Measurements from ENCODE around the gene FSIP1. TPM values are rescaled to one million over a fixed set of nuclear protein-coding genes. Genes with fewer than 3 reads are reported as not detected.

Gene FSIP1
- total RNA-seq, 2 donors from 2014 or later = 0.67 to 1.7 TPM

- Mint-ChIP-seq H3K36me3 (ENCODE audit: low read depth) (peaks cover 6% of the 10 kb centered on the region), H3K27ac (peak overlapping the region; percentile 78), H3K4me3 (peak overlapping the region; percentile 91), H3K27me3 (peaks cover 19% of the 10 kb centered on the region), H3K4me1 (peaks cover 26% of the 10 kb centered on the region)
- DNase-seq (no peak), ATAC-seq (no peak)
- H3K9me3 ChIP-seq (ENCODE audit: control insufficient read depth, low read length, poor library complexity, severe bottlenecking) = no peaks in the 10 kb centered on the region
Measured at GRCh38 chr15:39582286-39582976, 200.2 kb downstream of the FSIP1 start.

GRCh38 chr15:39581793-39582285, 200.8 kb downstream of the FSIP1 start:
- ATAC-seq = no peak
- Mint-ChIP-seq H3K4me3 (peak overlapping the region; percentile 91), H3K4me1 (peaks cover 26% of the 10 kb centered on the region), H3K36me3 (ENCODE audit: low read depth) (peaks cover 6% of the 10 kb centered on the region), H3K27ac (peak overlapping the region; percentile 78), H3K27me3 (peaks cover 23% of the 10 kb centered on the region)
- DNase-seq = no peak
- H3K9me3 ChIP-seq (ENCODE audit: control insufficient read depth, low read length, poor library complexity, severe bottlenecking) = no peaks in the 10 kb centered on the region

- no peaks in the 10 kb centered on the region for H3K9me3 ChIP-seq (ENCODE audit: control insufficient read depth, low read length, poor library complexity, severe bottlenecking)
- ATAC-seq (no peak), DNase-seq (no peak)
- peak overlapping the region; percentile 78 for H3K27ac Mint-ChIP-seq
- H3K4me1 Mint-ChIP-seq = peaks cover 26% of the 10 kb centered on the region
- H3K4me3 Mint-ChIP-seq = peak overlapping the region; percentile 91
- peaks cover 28% of the 10 kb centered on the region for H3K27me3 Mint-ChIP-seq
- peaks cover 8% of the 10 kb centered on the region for H3K36me3 Mint-ChIP-seq (ENCODE audit: low read depth)
Measured at GRCh38 chr15:39581242-39581792, 201.3 kb downstream of the FSIP1 start.

GRCh38 chr15:39580485-39581241, 202.0 kb downstream of the FSIP1 start, which contains the start of gene THBS1:
THBS1 (plus strand) TSS chr15:39581079; CDS start chr15:39581858, 779 bp downstream.
- H3K9me3 ChIP-seq (ENCODE audit: control insufficient read depth, low read length, poor library complexity, severe bottlenecking) = no peaks in the 10 kb centered on the region
- peak within 1 kb of the TSS; percentile 91 for H3K4me3 Mint-ChIP-seq
- peaks cover 22% of the 10 kb centered on the region for H3K4me1 Mint-ChIP-seq
- peak within 1 kb of the TSS; percentile 78 for H3K27ac Mint-ChIP-seq
- peaks cover 32% of the 10 kb centered on the region for H3K27me3 Mint-ChIP-seq
- peak in 2 of 3 donors; percentile 16 to 18 for DNase-seq
- peaks cover 9% of the 10 kb centered on the region for H3K36me3 Mint-ChIP-seq (ENCODE audit: low read depth)
- ATAC-seq = peak; percentile 52

- no peaks in the 10 kb centered on the region for H3K9me3 ChIP-seq (ENCODE audit: control insufficient read depth, low read length, poor library complexity, severe bottlenecking)
- Mint-ChIP-seq H3K4me1 (peaks cover 16% of the 10 kb centered on the region), H3K27ac (peak overlapping the region; percentile 2), H3K27me3 (peaks cover 37% of the 10 kb centered on the region), H3K36me3 (ENCODE audit: low read depth) (peaks cover 8% of the 10 kb centered on the region), H3K4me3 (peak overlapping the region; percentile 91)
- DNase-seq (peak; percentile 79 to 91 (median 82)), ATAC-seq (peak; percentile 94)
Measured at GRCh38 chr15:39580117-39580484, 202.5 kb downstream of the FSIP1 start.

GRCh38 chr15:39579487-39580116, 203.0 kb downstream of the FSIP1 start:
- no peaks in the 10 kb centered on the region for H3K9me3 ChIP-seq (ENCODE audit: control insufficient read depth, low read length, poor library complexity, severe bottlenecking)
- Mint-ChIP-seq H3K27ac (peak overlapping the region; percentile 2), H3K4me1 (peaks cover 14% of the 10 kb centered on the region), H3K4me3 (peak overlapping the region; percentile 80), H3K36me3 (ENCODE audit: low read depth) (peaks cover 9% of the 10 kb centered on the region), H3K27me3 (peaks cover 40% of the 10 kb centered on the region)
- ATAC-seq (no peak), DNase-seq (no peak)

- no peak overlapping the region for H3K4me3 Mint-ChIP-seq
- peaks cover 45% of the 10 kb centered on the region for H3K27me3 Mint-ChIP-seq
- peaks cover 9% of the 10 kb centered on the region for H3K36me3 Mint-ChIP-seq (ENCODE audit: low read depth)
Measured at GRCh38 chr15:39578851-39579486, 203.7 kb downstream of the FSIP1 start.

GRCh38 chr15:39575180-39575579, 207.5 kb downstream of the FSIP1 start:
- H3K4me1 Mint-ChIP-seq = peaks cover 6% of the 10 kb centered on the region
- H3K9me3 ChIP-seq (ENCODE audit: control insufficient read depth, low read length, poor library complexity, severe bottlenecking) = no peaks in the 10 kb centered on the region
- no peak overlapping the region for H3K4me3 Mint-ChIP-seq
- peaks cover 12% of the 10 kb centered on the region for H3K36me3 Mint-ChIP-seq (ENCODE audit: low read depth)
- peaks cover 63% of the 10 kb centered on the region for H3K27me3 Mint-ChIP-seq
- ATAC-seq (no peak), DNase-seq (no peak)
- H3K27ac Mint-ChIP-seq = no peak overlapping the region

More at GRCh38 chr15:39578851-39579486, 203.7 kb downstream of the FSIP1 start:
- DNase-seq (no peak), ATAC-seq (no peak)
- H3K9me3 ChIP-seq (ENCODE audit: control insufficient read depth, low read length, poor library complexity, severe bottlenecking) = no peaks in the 10 kb centered on the region
- Mint-ChIP-seq H3K27ac (no peak overlapping the region), H3K4me1 (peaks cover 14% of the 10 kb centered on the region)

GRCh38 chr15:39574427-39574826, 208.2 kb downstream of the FSIP1 start:
- no peak for DNase-seq
- Mint-ChIP-seq H3K27me3 (peaks cover 66% of the 10 kb centered on the region), H3K27ac (no peak overlapping the region), H3K4me1 (peaks cover 4% of the 10 kb centered on the region), H3K36me3 (ENCODE audit: low read depth) (peaks cover 12% of the 10 kb centered on the region), H3K4me3 (no peak overlapping the region)
- no peaks in the 10 kb centered on the region for H3K9me3 ChIP-seq (ENCODE audit: control insufficient read depth, low read length, poor library complexity, severe bottlenecking)
- no peak for ATAC-seq

- no peaks in the 10 kb centered on the region for H3K9me3 ChIP-seq (ENCODE audit: control insufficient read depth, low read length, poor library complexity, severe bottlenecking)
- Mint-ChIP-seq H3K4me1 (peaks cover 2% of the 10 kb centered on the region), H3K27ac (no peak overlapping the region), H3K36me3 (ENCODE audit: low read depth) (peaks cover 12% of the 10 kb centered on the region), H3K4me3 (no peak overlapping the region), H3K27me3 (peaks cover 66% of the 10 kb centered on the region)
- DNase-seq = no peak
- ATAC-seq = no peak
Measured at GRCh38 chr15:39573844-39574243, 208.8 kb downstream of the FSIP1 start.

- no peaks in the 10 kb centered on the region for H3K9me3 ChIP-seq (ENCODE audit: control insufficient read depth, low read length, poor library complexity, severe bottlenecking)
- H3K27me3 Mint-ChIP-seq = peaks cover 70% of the 10 kb centered on the region
- no peak for ATAC-seq
Measured at GRCh38 chr15:39573287-39573686, 209.4 kb downstream of the FSIP1 start.

GRCh38 chr15:39565851-39566250, 216.8 kb downstream of the FSIP1 start:
- no peak for DNase-seq
- H3K4me3 Mint-ChIP-seq = no peak overlapping the region

More at GRCh38 chr15:39573287-39573686, 209.4 kb downstream of the FSIP1 start:
- Mint-ChIP-seq H3K27ac (no peak overlapping the region), H3K4me1 (peaks cover 2% of the 10 kb centered on the region), H3K4me3 (no peak overlapping the region), H3K36me3 (ENCODE audit: low read depth) (peaks cover 12% of the 10 kb centered on the region)
- DNase-seq = no peak

More at GRCh38 chr15:39565851-39566250, 216.8 kb downstream of the FSIP1 start:
- H3K9me3 ChIP-seq (ENCODE audit: control insufficient read depth, low read length, poor library complexity, severe bottlenecking) = peaks cover 3% of the 10 kb centered on the region
- Mint-ChIP-seq H3K27me3 (peaks cover 70% of the 10 kb centered on the region), H3K36me3 (ENCODE audit: low read depth) (no peaks in the 10 kb centered on the region), H3K27ac (no peak overlapping the region), H3K4me1 (no peaks in the 10 kb centered on the region)
- no peak for ATAC-seq
